GM23338 (cell line): Measurements from ENCODE around the gene KIF15.

Experiments used
- CTCF ChIP-seq, 2 experiments: fragments of 200-600 bp in 1 of 2; sonication (generic) in 1 of 2; conservative IDR thresholded peaks; 2 replicates each; pipeline versions ENCODE4 v1.5.1 to v1.6.1; 2016 to 2017; ENCODE audit warnings: antibody characterized with exemption in 2 of 2, low read depth in 2 of 2, mild to moderate bottlenecking in 2 of 2, moderate library complexity in 1 of 2
- ETS1 ChIP-seq: IDR thresholded peaks from 2 replicates; pipeline ENCODE4 v1.6.1; 2016; ENCODE audit warnings: antibody characterized with exemption
- EZH2 ChIP-seq: fragments of 200-600 bp; sonication (generic); IDR thresholded peaks from one replicate; pipeline ENCODE4 v1.8.0; 2017; ENCODE audit warnings: antibody characterized with exemption, mild to moderate bottlenecking, low read depth; ENCODE audit not compliant: unreplicated experiment
- EZH2phosphoT487 ChIP-seq: fragments of 200-600 bp; sonication (generic); IDR thresholded peaks from one replicate; pipeline ENCODE4 v1.8.1; 2018; ENCODE audit warnings: antibody characterized with exemption; ENCODE audit not compliant: unreplicated experiment
- NANOG ChIP-seq: IDR thresholded peaks from 2 replicates; pipeline ENCODE4 v1.6.1; 2016; ENCODE audit warnings: antibody characterized with exemption, borderline replicate concordance
- POLR2AphosphoS5 ChIP-seq: IDR thresholded peaks from 2 replicates; pipeline ENCODE4 v1.6.1; 2016; ENCODE audit warnings: antibody characterized with exemption, low read depth
- REST ChIP-seq: IDR thresholded peaks from one replicate; pipeline ENCODE4 v1.6.1; 2018; ENCODE audit warnings: antibody characterized with exemption; ENCODE audit not compliant: unreplicated experiment
- ZNF114 ChIP-seq: fragments of 250-450 bp; sonication (Bioruptor Pico); IDR thresholded peaks from 2 replicates; pipeline ENCODE4 v1.5.0; 2020; ENCODE audit warnings: mild to moderate bottlenecking, moderate library complexity

GRCh38 chr3:44896440-44896839 lies 134.8 kb downstream of the KIF15 start:
- TF ChIP-seq CTCF (conservative IDR thresholded peaks at IDR 0.05; ENCODE audit: low read depth in 2 of 2) (no peak), EZH2 (no peak), EZH2phosphoT487 (no peak), POLR2AphosphoS5 (no peak), REST (no peak), ETS1 (no peak), NANOG (no peak), ZNF114 (CRISPR knock-in tag) (no peak)
